ENCODE measurements around the gene PXK. TPM values are rescaled to one million over a fixed set of nuclear protein-coding genes. Genes with fewer than 3 reads are reported as not detected.

PXK gene
- total RNA-seq, 2 experiments from 2014 or later, result 68.7 to 125 TPM

DNA sequence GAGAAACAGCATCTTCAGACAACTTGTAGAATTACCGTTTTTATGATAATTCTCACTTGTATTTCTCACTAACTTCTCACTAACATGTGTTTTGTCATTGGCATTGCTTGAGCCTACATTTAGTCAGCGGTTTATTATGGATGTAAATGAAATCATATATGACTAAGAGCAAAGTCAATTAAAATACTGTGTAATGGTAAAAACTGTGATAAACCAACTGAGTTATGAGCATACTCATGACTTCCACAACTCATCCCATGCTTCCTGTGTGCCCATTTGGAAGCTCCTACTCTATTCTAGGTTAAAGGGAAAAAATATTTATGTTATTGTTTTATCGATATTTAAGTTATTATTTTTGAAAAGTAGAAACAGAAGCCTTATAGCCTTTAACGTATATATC lies 12.8 kb downstream of the PXK start:
- BruUV-seq (replicated peaks), result no TSS peak
- Histone ChIP-seq H2AFZ (ENCODE audit: low read length) (no peak overlapping the region), H3K9me2 (ENCODE audit: insufficient read depth, low read length) (no peaks in the 10 kb centered on the region), H3K4me1 (ENCODE audit: insufficient read depth, low read length, poor library complexity, severe bottlenecking) (peaks cover 98% of the 10 kb centered on the region), H3K27ac (ENCODE audit: low read depth, low read length, poor library complexity, severe bottlenecking) (peak overlapping the region; percentile 51), H4K20me1 (ENCODE audit: insufficient read depth, low read length) (no peaks in the 10 kb centered on the region), H3K9me3 (ENCODE audit: low read length) (no peaks in the 10 kb centered on the region), H3K4me2 (ENCODE audit: low read length) (peak overlapping the region; percentile 44), H3K4me3 (ENCODE audit: low read depth, low read length, poor library complexity, severe bottlenecking) (no peak overlapping the region), H3K36me3 (ENCODE audit: insufficient read depth, low read length) (peaks cover 70% of the 10 kb centered on the region), H3K79me2 (ENCODE audit: insufficient read depth, low read depth, low read length) (peaks cover 86% of the 10 kb centered on the region)
- CTCF ChIA-PET (ENCODE audit: unreplicated experiment), result interaction anchor here (0.6 kb wide), 1 partner anchor 12 kb away, joined by 3 read pairs; the partner anchor contains the start of gene PXK
- no peak for DNase-seq (ENCODE audit: low spot score)
- intact Hi-C loops (cut with micrococcal nuclease; ENCODE audit: unreplicated experiment), result no loop called here
- TF ChIP-seq, protein P1, sequence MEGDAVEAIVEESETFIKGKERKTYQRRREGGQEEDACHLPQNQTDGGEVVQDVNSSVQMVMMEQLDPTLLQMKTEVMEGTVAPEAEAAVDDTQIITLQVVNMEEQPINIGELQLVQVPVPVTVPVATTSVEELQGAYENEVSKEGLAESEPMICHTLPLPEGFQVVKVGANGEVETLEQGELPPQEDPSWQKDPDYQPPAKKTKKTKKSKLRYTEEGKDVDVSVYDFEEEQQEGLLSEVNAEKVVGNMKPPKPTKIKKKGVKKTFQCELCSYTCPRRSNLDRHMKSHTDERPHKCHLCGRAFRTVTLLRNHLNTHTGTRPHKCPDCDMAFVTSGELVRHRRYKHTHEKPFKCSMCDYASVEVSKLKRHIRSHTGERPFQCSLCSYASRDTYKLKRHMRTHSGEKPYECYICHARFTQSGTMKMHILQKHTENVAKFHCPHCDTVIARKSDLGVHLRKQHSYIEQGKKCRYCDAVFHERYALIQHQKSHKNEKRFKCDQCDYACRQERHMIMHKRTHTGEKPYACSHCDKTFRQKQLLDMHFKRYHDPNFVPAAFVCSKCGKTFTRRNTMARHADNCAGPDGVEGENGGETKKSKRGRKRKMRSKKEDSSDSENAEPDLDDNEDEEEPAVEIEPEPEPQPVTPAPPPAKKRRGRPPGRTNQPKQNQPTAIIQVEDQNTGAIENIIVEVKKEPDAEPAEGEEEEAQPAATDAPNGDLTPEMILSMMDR (conservative IDR thresholded peaks at IDR 0.05; ENCODE audit: low read length), result no peak
- no peak for TF ChIP-seq EZH2phosphoT487 (IDR thresholded peaks at IDR 0.05; ENCODE audit: borderline replicate concordance, low read depth, low read length)
- POLR2A ChIA-PET, result interaction anchor here (13.7 to 19.4 kb wide), 2 partner anchors 6 kb away, joined by 711 read pairs; partner anchors contain the start of gene PXK

DNA sequence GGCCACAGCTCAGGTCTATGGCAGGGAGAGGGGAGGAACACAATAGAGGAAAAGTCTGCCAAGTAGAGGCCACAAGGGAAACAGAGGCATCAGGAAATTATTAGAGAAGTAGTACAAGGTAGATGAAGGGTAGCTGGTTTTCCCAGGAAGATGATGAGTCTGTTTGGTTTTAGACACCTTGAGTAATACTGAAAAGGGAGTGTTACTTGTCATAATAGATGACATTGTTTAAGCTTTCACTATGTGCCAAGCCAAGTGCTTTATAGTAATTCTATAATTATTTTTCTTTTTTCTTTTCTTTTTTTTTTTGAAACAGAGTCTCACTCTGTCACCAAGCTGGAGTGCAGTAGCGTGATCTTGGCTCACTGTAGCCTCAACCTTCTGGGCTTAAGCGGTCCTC lies 13.7 kb downstream of the PXK start:
- POLR2A ChIA-PET, result interaction anchor here (0.6 to 19.4 kb wide), 3 partner anchors 5 to 14 kb away, joined by 4 to 711 read pairs (median 711); partner anchors contain the start of gene PXK
- Histone ChIP-seq H3K27ac (ENCODE audit: low read depth, low read length, poor library complexity, severe bottlenecking) (peak overlapping the region; percentile 51), H3K36me3 (ENCODE audit: insufficient read depth, low read length) (peaks cover 65% of the 10 kb centered on the region), H3K9me3 (ENCODE audit: low read length) (no peaks in the 10 kb centered on the region), H3K4me1 (ENCODE audit: insufficient read depth, low read length, poor library complexity, severe bottlenecking) (peaks cover 98% of the 10 kb centered on the region), H4K20me1 (ENCODE audit: insufficient read depth, low read length) (no peaks in the 10 kb centered on the region), H3K4me3 (ENCODE audit: low read depth, low read length, poor library complexity, severe bottlenecking) (no peak overlapping the region), H3K79me2 (ENCODE audit: insufficient read depth, low read depth, low read length) (peaks cover 85% of the 10 kb centered on the region), H2AFZ (ENCODE audit: low read length) (no peak overlapping the region), H3K4me2 (ENCODE audit: low read length) (peak overlapping the region; percentile 44), H3K9me2 (ENCODE audit: insufficient read depth, low read length) (no peaks in the 10 kb centered on the region)
- CTCF ChIA-PET (ENCODE audit: unreplicated experiment), result no interaction called here
- TF ChIP-seq EZH2phosphoT487 (IDR thresholded peaks at IDR 0.05; ENCODE audit: borderline replicate concordance, low read depth, low read length), result no peak
- TF ChIP-seq, protein P1 (conservative IDR thresholded peaks at IDR 0.05; ENCODE audit: low read length), result no peak
- no TSS peak for BruUV-seq (replicated peaks)
- intact Hi-C loops (cut with micrococcal nuclease; ENCODE audit: unreplicated experiment), result no loop called here
- no peak for DNase-seq (ENCODE audit: low spot score)

DNA sequence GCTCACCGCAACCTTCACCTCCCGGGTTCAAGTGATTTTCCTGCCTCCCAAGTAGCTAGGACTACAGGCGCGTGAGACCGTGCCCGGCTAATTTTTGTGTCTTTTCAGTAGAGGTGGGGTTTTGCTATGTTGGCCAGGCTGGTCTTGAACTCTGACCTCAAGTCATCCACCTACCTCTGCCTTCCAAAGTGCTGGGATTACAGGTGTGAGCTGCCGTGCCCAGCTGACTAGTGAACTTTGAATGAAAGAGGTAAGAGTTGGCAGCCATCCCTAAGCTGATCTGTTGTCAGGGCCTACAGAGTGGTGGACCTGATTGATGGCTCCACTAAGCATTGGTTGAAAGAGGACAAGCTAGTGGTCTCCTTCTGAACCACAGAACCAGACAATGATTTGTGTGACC lies 15.3 kb downstream of the PXK start:
- no TSS peak for BruUV-seq (replicated peaks)
- TF ChIP-seq, protein P1 (conservative IDR thresholded peaks at IDR 0.05; ENCODE audit: low read length), result no peak
- TF ChIP-seq EZH2phosphoT487 (IDR thresholded peaks at IDR 0.05; ENCODE audit: borderline replicate concordance, low read depth, low read length), result no peak
- Histone ChIP-seq H3K9me2 (ENCODE audit: insufficient read depth, low read length) (no peaks in the 10 kb centered on the region), H3K4me3 (ENCODE audit: low read depth, low read length, poor library complexity, severe bottlenecking) (peak overlapping the region; percentile 2), H2AFZ (ENCODE audit: low read length) (no peak overlapping the region), H3K79me2 (ENCODE audit: insufficient read depth, low read depth, low read length) (peaks cover 85% of the 10 kb centered on the region), H3K27ac (ENCODE audit: low read depth, low read length, poor library complexity, severe bottlenecking) (peak overlapping the region; percentile 99), H3K4me1 (ENCODE audit: insufficient read depth, low read length, poor library complexity, severe bottlenecking) (peaks cover 98% of the 10 kb centered on the region), H3K9me3 (ENCODE audit: low read length) (no peaks in the 10 kb centered on the region), H4K20me1 (ENCODE audit: insufficient read depth, low read length) (no peaks in the 10 kb centered on the region), H3K4me2 (ENCODE audit: low read length) (peak overlapping the region; percentile 85), H3K36me3 (ENCODE audit: insufficient read depth, low read length) (peaks cover 64% of the 10 kb centered on the region)
- intact Hi-C loops (cut with micrococcal nuclease; ENCODE audit: unreplicated experiment), result loop anchor here (1.0 kb wide), 1 partner anchor 8 kb away; no protein-coding TSS in a partner anchor
- CTCF ChIA-PET (ENCODE audit: unreplicated experiment), result interaction anchor here (1.0 to 1.2 kb wide), 2 partner anchors 9 to 81 kb away, joined by 3 to 7 read pairs; no protein-coding TSS in a partner anchor
- DNase-seq (ENCODE audit: low spot score), result no peak
- POLR2A ChIA-PET, result interaction anchor here (1.1 to 19.4 kb wide), 3 partner anchors 3 to 17 kb away, joined by 3 to 711 read pairs (median 711); partner anchors contain the start of gene PXK

Measured in OCI-LY7 (cell line).